Measurements from ENCODE around the gene TNFRSF14. TPM values are rescaled to one million over a fixed set of nuclear protein-coding genes. Genes with fewer than 3 reads are reported as not detected.
A peak's percentile ranks its signal among the peaks of the same experiment; 100 is the strongest.

The TNFRSF14 gene
- total and polyA plus RNA-seq, 9 of the 15 experiments (the other 6 are each of a cell fraction or from before 2014, with no cell fraction given): 0.11 to 2.3 (median 0.68) TPM; not detected in 2

DNA sequence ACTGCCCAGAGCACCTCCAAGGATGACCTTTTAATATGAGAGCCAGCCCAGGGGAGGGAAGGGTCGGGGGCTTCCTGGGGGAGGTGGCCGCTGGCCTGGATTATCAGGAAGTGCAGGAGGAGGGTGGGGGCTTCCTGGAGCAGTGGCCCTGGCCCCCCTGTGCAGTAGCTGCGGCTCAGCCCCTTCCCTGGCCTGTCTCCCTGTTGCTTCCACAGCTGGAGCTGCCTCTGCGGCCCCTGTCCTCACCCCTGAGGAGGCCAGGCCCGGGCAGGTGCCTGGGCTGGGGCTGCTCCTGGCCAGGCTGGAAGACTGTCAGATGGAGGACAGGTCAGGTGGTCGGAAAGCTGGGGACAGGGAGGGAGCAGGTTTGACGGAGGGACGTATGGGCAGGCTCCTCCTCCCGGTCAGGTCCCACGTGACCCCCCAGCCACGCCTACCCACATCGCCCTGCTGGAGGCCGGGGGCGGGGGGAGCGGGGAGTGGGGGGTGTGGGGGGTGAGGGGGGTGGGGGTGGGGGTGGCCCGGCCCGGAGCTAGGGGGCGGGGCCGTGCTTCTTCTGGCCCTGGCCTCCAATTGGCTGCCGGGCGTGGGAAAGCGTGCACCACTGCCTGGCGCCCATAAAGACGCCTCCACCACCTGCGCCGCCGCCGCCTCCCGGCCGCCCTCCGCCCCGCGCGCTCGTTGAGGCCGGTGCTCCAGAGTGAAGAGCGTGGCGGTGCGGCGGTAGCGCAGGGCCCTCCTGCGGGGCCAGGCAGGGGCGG, 10.2 kb upstream of the TNFRSF14 start (continued):
- TF ChIP-seq, protein P1, sequence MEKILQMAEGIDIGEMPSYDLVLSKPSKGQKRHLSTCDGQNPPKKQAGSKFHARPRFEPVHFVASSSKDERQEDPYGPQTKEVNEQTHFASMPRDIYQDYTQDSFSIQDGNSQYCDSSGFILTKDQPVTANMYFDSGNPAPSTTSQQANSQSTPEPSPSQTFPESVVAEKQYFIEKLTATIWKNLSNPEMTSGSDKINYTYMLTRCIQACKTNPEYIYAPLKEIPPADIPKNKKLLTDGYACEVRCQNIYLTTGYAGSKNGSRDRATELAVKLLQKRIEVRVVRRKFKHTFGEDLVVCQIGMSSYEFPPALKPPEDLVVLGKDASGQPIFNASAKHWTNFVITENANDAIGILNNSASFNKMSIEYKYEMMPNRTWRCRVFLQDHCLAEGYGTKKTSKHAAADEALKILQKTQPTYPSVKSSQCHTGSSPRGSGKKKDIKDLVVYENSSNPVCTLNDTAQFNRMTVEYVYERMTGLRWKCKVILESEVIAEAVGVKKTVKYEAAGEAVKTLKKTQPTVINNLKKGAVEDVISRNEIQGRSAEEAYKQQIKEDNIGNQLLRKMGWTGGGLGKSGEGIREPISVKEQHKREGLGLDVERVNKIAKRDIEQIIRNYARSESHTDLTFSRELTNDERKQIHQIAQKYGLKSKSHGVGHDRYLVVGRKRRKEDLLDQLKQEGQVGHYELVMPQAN (IDR thresholded peaks at IDR 0.05; ENCODE audit: borderline replicate concordance): peak; percentile 52; the same call in 1 of the 2 replicates
- no peak; the same call in 1 of the 2 replicates for TF ChIP-seq MBD2 (IDR thresholded peaks at IDR 0.05; ENCODE audit: borderline replicate concordance, low read depth)
- TF ChIP-seq, protein P2, sequence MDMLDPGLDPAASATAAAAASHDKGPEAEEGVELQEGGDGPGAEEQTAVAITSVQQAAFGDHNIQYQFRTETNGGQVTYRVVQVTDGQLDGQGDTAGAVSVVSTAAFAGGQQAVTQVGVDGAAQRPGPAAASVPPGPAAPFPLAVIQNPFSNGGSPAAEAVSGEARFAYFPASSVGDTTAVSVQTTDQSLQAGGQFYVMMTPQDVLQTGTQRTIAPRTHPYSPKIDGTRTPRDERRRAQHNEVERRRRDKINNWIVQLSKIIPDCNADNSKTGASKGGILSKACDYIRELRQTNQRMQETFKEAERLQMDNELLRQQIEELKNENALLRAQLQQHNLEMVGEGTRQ (CRISPR knock-in tag; IDR thresholded peaks at IDR 0.05): peak; percentile 94
- no peak for TF ChIP-seq SMARCC2 (IDR thresholded peaks at IDR 0.05; ENCODE audit: low read depth)
- TF ChIP-seq ZEB2 (IDR thresholded peaks at IDR 0.05): no peak
- TF ChIP-seq, protein P3, sequence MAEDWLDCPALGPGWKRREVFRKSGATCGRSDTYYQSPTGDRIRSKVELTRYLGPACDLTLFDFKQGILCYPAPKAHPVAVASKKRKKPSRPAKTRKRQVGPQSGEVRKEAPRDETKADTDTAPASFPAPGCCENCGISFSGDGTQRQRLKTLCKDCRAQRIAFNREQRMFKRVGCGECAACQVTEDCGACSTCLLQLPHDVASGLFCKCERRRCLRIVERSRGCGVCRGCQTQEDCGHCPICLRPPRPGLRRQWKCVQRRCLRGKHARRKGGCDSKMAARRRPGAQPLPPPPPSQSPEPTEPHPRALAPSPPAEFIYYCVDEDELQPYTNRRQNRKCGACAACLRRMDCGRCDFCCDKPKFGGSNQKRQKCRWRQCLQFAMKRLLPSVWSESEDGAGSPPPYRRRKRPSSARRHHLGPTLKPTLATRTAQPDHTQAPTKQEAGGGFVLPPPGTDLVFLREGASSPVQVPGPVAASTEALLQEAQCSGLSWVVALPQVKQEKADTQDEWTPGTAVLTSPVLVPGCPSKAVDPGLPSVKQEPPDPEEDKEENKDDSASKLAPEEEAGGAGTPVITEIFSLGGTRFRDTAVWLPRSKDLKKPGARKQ (CRISPR knock-in tag; IDR thresholded peaks at IDR 0.05): no peak
- TF ChIP-seq SUPT5H (IDR thresholded peaks at IDR 0.05): peak; percentile 73
- no peak for TF ChIP-seq RHOXF2B (CRISPR knock-in tag; conservative IDR thresholded peaks at IDR 0.05)
- TF ChIP-seq, protein P4, sequence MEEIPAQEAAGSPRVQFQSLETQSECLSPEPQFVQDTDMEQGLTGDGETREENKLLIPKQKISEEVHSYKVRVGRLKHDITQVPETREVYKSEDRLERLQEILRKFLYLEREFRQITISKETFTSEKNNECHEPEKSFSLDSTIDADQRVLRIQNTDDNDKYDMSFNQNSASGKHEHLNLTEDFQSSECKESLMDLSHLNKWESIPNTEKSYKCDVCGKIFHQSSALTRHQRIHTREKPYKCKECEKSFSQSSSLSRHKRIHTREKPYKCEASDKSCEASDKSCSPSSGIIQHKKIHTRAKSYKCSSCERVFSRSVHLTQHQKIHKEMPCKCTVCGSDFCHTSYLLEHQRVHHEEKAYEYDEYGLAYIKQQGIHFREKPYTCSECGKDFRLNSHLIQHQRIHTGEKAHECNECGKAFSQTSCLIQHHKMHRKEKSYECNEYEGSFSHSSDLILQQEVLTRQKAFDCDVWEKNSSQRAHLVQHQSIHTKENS (CRISPR knock-in tag; IDR thresholded peaks at IDR 0.05): no peak
- no peak for TF ChIP-seq FOSL1 (tag; conservative IDR thresholded peaks at IDR 0.05)
- TF ChIP-seq, protein P5, sequence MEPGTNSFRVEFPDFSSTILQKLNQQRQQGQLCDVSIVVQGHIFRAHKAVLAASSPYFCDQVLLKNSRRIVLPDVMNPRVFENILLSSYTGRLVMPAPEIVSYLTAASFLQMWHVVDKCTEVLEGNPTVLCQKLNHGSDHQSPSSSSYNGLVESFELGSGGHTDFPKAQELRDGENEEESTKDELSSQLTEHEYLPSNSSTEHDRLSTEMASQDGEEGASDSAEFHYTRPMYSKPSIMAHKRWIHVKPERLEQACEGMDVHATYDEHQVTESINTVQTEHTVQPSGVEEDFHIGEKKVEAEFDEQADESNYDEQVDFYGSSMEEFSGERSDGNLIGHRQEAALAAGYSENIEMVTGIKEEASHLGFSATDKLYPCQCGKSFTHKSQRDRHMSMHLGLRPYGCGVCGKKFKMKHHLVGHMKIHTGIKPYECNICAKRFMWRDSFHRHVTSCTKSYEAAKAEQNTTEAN (CRISPR knock-in tag; IDR thresholded peaks at IDR 0.05): no peak
- TF ChIP-seq, protein P6, sequence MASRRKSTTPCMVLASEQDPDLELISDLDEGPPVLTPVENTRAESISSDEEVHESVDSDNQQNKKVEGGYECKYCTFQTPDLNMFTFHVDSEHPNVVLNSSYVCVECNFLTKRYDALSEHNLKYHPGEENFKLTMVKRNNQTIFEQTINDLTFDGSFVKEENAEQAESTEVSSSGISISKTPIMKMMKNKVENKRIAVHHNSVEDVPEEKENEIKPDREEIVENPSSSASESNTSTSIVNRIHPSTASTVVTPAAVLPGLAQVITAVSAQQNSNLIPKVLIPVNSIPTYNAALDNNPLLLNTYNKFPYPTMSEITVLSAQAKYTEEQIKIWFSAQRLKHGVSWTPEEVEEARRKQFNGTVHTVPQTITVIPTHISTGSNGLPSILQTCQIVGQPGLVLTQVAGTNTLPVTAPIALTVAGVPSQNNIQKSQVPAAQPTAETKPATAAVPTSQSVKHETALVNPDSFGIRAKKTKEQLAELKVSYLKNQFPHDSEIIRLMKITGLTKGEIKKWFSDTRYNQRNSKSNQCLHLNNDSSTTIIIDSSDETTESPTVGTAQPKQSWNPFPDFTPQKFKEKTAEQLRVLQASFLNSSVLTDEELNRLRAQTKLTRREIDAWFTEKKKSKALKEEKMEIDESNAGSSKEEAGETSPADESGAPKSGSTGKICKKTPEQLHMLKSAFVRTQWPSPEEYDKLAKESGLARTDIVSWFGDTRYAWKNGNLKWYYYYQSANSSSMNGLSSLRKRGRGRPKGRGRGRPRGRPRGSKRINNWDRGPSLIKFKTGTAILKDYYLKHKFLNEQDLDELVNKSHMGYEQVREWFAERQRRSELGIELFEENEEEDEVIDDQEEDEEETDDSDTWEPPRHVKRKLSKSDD (conservative IDR thresholded peaks at IDR 0.05; ENCODE audit: low read length): no peak
- no peak for TF ChIP-seq DDX20 (tag; IDR thresholded peaks at IDR 0.05; ENCODE audit: low read depth)
- no peak for TF ChIP-seq ZSCAN32 (CRISPR knock-in tag; IDR thresholded peaks at IDR 0.05)
- no peak for TF ChIP-seq TAF9B (IDR thresholded peaks at IDR 0.05; ENCODE audit: partially characterized antibody)
- TF ChIP-seq, protein P7, sequence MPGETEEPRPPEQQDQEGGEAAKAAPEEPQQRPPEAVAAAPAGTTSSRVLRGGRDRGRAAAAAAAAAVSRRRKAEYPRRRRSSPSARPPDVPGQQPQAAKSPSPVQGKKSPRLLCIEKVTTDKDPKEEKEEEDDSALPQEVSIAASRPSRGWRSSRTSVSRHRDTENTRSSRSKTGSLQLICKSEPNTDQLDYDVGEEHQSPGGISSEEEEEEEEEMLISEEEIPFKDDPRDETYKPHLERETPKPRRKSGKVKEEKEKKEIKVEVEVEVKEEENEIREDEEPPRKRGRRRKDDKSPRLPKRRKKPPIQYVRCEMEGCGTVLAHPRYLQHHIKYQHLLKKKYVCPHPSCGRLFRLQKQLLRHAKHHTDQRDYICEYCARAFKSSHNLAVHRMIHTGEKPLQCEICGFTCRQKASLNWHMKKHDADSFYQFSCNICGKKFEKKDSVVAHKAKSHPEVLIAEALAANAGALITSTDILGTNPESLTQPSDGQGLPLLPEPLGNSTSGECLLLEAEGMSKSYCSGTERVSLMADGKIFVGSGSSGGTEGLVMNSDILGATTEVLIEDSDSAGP (CRISPR knock-in tag; IDR thresholded peaks at IDR 0.05): no peak
